ENCODE results near the gene ASH1L.
"Not testable (repeated sequence)": the region's sequence is repeated elsewhere in the genome, so short reads cannot be mapped to it uniquely, and the experiment has no call there.

ASH1L gene

GRCh38 chr1:155493595-155493994 is 69.0 kb downstream of the ASH1L start:
- not testable (repeated sequence) for DNase-seq (ENCODE audit: low read depth)

- DNase-seq (ENCODE audit: low read depth): not testable (repeated sequence)
Observed at GRCh38 chr1:155488419-155488818, 74.2 kb downstream of the ASH1L start.

- DNase-seq (ENCODE audit: low read depth): no peak
Observed at GRCh38 chr1:155487541-155487940, 75.1 kb downstream of the ASH1L start.

GRCh38 chr1:155486952-155487351 is 75.7 kb downstream of the ASH1L start:
- DNase-seq (ENCODE audit: low read depth): not testable (repeated sequence)

GRCh38 chr1:155485945-155486344 is 76.7 kb downstream of the ASH1L start:
- DNase-seq (ENCODE audit: low read depth): no peak

- no peak for DNase-seq (ENCODE audit: low read depth)
Observed at GRCh38 chr1:155485222-155485621, 77.4 kb downstream of the ASH1L start.

- DNase-seq (ENCODE audit: low read depth): no peak
Observed at GRCh38 chr1:155481741-155482241, 80.8 kb downstream of the ASH1L start.

- DNase-seq (ENCODE audit: low read depth): no peak
Observed at GRCh38 chr1:155479205-155479604, 83.4 kb downstream of the ASH1L start.

GRCh38 chr1:155478270-155478852 is 84.2 kb downstream of the ASH1L start:
- no peak for DNase-seq (ENCODE audit: low read depth)

- DNase-seq (ENCODE audit: low read depth): no peak
Observed at GRCh38 chr1:155474146-155474545, 88.5 kb downstream of the ASH1L start.

- DNase-seq (ENCODE audit: low read depth): no peak
Observed at GRCh38 chr1:155473151-155473821, 89.3 kb downstream of the ASH1L start.

- no peak for DNase-seq (ENCODE audit: low read depth)
Observed at GRCh38 chr1:155472491-155473083, 90.0 kb downstream of the ASH1L start.

GRCh38 chr1:155471891-155472290 is 90.7 kb downstream of the ASH1L start:
- no peak for DNase-seq (ENCODE audit: low read depth)

GRCh38 chr1:155471026-155471425 is 91.6 kb downstream of the ASH1L start:
- no peak for DNase-seq (ENCODE audit: low read depth)

GRCh38 chr1:155466996-155467395 is 95.6 kb downstream of the ASH1L start:
- no peak for DNase-seq (ENCODE audit: low read depth)

GRCh38 chr1:155466617-155466972 is 96.0 kb downstream of the ASH1L start:
- no peak for DNase-seq (ENCODE audit: low read depth)

- peak; percentile 71 for DNase-seq (ENCODE audit: low read depth)
Observed at GRCh38 chr1:155463865-155464650, 98.5 kb downstream of the ASH1L start.

- no peak for DNase-seq (ENCODE audit: low read depth)
Observed at GRCh38 chr1:155458111-155458510, 104.5 kb downstream of the ASH1L start.

GRCh38 chr1:155457266-155457665 is 105.3 kb downstream of the ASH1L start:
- no peak for DNase-seq (ENCODE audit: low read depth)

- DNase-seq (ENCODE audit: low read depth): peak; percentile 10
Observed at GRCh38 chr1:155455588-155456195, 106.9 kb downstream of the ASH1L start.

- DNase-seq (ENCODE audit: low read depth): no peak
Observed at GRCh38 chr1:155454096-155454495, 108.5 kb downstream of the ASH1L start.

- DNase-seq (ENCODE audit: low read depth): no peak
Observed at GRCh38 chr1:155453141-155453540, 109.5 kb downstream of the ASH1L start.

All from GM04504 (cell line).